ENCODE measurements around the gene HPCAL1.

HPCAL1 gene

GRCh38 chr2:10338270-10339188 lies 35.8 kb downstream of the HPCAL1 start:
- no peak overlapping the region for H3K4me3 ChIP-seq (ENCODE audit: low read length)
- no peaks in the 10 kb centered on the region for H3K27me3 ChIP-seq (ENCODE audit: control insufficient read depth, insufficient read depth, low read length)
- H3K36me3 ChIP-seq (ENCODE audit: control insufficient read depth, low read depth, low read length) = no peaks in the 10 kb centered on the region
- H3K9ac ChIP-seq (ENCODE audit: low read length) = no peak overlapping the region
- peaks cover 2% of the 10 kb centered on the region for H3K4me1 ChIP-seq (ENCODE audit: control insufficient read depth, low read depth, low read length)
- no peak overlapping the region for H3K27ac ChIP-seq (ENCODE audit: low read length)
- no peaks in the 10 kb centered on the region for H3K9me3 ChIP-seq (ENCODE audit: control insufficient read depth, low read depth, low read length)

GRCh38 chr2:10339647-10340592 lies 37.2 kb downstream of the HPCAL1 start:
- no peak overlapping the region for H3K27ac ChIP-seq (ENCODE audit: low read length)
- no peaks in the 10 kb centered on the region for H3K4me1 ChIP-seq (ENCODE audit: control insufficient read depth, low read depth, low read length)
- H3K36me3 ChIP-seq (ENCODE audit: control insufficient read depth, low read depth, low read length) = no peaks in the 10 kb centered on the region
- no peaks in the 10 kb centered on the region for H3K9me3 ChIP-seq (ENCODE audit: control insufficient read depth, low read depth, low read length)
- H3K9ac ChIP-seq (ENCODE audit: low read length) = no peak overlapping the region
- H3K4me3 ChIP-seq (ENCODE audit: low read length) = no peak overlapping the region
- no peaks in the 10 kb centered on the region for H3K27me3 ChIP-seq (ENCODE audit: control insufficient read depth, insufficient read depth, low read length)

DNA sequence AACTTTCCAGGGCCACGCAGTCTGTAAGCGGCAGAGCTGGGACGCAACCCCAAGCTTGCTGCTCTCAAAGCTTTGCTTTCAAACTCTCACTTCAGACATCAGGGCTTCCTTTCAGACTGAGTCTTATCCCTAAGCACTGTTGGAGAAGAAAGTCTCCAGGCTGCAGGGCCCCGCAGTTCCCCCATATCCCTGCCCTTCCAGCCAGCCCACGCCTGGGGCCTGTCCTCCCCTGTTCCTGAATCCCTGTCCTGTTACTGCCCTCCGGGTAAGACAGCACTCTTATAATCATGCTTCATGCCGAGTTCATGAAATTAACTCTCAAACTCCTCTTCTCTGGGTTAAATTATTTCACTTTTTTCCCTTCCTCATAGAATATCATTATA lies 37.9 kb downstream of the HPCAL1 start:
- Histone ChIP-seq H3K4me3 (ENCODE audit: low read length) (no peak overlapping the region), H3K27me3 (ENCODE audit: control insufficient read depth, insufficient read depth, low read length) (no peaks in the 10 kb centered on the region), H3K9me3 (ENCODE audit: control insufficient read depth, low read depth, low read length) (no peaks in the 10 kb centered on the region), H3K9ac (ENCODE audit: low read length) (no peak overlapping the region), H3K36me3 (ENCODE audit: control insufficient read depth, low read depth, low read length) (no peaks in the 10 kb centered on the region), H3K27ac (ENCODE audit: low read length) (no peak overlapping the region), H3K4me1 (ENCODE audit: control insufficient read depth, low read depth, low read length) (no peaks in the 10 kb centered on the region)

DNA sequence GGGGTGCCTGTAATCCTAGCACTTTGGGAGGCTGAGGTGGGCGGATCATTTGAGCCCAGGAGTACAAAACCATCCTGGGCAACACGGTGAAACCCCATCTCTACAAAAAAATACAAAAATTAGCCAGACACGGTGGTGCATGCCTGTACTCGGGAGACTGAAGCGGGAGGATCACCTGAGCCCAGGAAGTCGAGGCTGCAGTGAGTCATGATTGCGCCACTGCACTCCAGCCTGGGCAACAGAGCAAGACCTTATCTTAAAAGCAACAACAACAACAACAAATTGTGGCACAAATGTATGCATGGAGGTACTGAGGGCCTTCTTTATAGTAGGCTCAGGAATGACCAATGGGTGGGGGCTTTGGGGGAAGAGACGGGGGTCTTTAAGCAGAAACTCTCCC lies 38.5 kb downstream of the HPCAL1 start:
- no peak overlapping the region for H3K9ac ChIP-seq (ENCODE audit: low read length)
- no peaks in the 10 kb centered on the region for H3K36me3 ChIP-seq (ENCODE audit: control insufficient read depth, low read depth, low read length)
- no peak overlapping the region for H3K27ac ChIP-seq (ENCODE audit: low read length)
- no peaks in the 10 kb centered on the region for H3K4me1 ChIP-seq (ENCODE audit: control insufficient read depth, low read depth, low read length)
- H3K9me3 ChIP-seq (ENCODE audit: control insufficient read depth, low read depth, low read length) = no peaks in the 10 kb centered on the region
- H3K4me3 ChIP-seq (ENCODE audit: low read length) = no peak overlapping the region
- no peaks in the 10 kb centered on the region for H3K27me3 ChIP-seq (ENCODE audit: control insufficient read depth, insufficient read depth, low read length)

GRCh38 chr2:10342245-10342951 lies 39.7 kb downstream of the HPCAL1 start:
- H3K9ac ChIP-seq (ENCODE audit: low read length) = no peak overlapping the region
- H3K27me3 ChIP-seq (ENCODE audit: control insufficient read depth, insufficient read depth, low read length) = no peaks in the 10 kb centered on the region
- no peaks in the 10 kb centered on the region for H3K4me1 ChIP-seq (ENCODE audit: control insufficient read depth, low read depth, low read length)
- H3K36me3 ChIP-seq (ENCODE audit: control insufficient read depth, low read depth, low read length) = no peaks in the 10 kb centered on the region
- H3K9me3 ChIP-seq (ENCODE audit: control insufficient read depth, low read depth, low read length) = no peaks in the 10 kb centered on the region
- no peak overlapping the region for H3K27ac ChIP-seq (ENCODE audit: low read length)
- H3K4me3 ChIP-seq (ENCODE audit: low read length) = no peak overlapping the region

DNA sequence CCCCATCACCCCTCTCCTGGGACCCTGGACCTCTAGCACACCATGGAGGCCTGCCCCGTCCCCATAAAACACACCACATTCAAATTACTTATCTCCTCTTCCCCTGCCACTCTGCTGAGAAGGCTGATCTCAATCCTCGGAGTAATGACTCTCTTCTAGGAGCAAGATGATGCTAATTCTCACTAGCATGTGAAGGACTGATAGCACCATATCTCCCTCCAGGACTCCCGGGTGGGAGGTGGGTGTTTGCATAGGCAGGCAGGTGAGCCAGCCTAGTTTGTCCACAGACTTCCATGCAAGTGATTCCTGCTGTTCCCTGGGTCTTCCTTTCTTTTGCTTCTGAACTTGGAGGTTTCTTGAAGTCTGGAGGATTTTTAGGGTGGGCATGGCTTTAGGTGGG lies 40.5 kb downstream of the HPCAL1 start:
- Histone ChIP-seq H3K4me1 (ENCODE audit: control insufficient read depth, low read depth, low read length) (no peaks in the 10 kb centered on the region), H3K27me3 (ENCODE audit: control insufficient read depth, insufficient read depth, low read length) (no peaks in the 10 kb centered on the region), H3K27ac (ENCODE audit: low read length) (no peak overlapping the region), H3K9me3 (ENCODE audit: control insufficient read depth, low read depth, low read length) (no peaks in the 10 kb centered on the region), H3K4me3 (ENCODE audit: low read length) (no peak overlapping the region), H3K36me3 (ENCODE audit: control insufficient read depth, low read depth, low read length) (no peaks in the 10 kb centered on the region), H3K9ac (ENCODE audit: low read length) (no peak overlapping the region)

GRCh38 chr2:10343658-10344057 lies 41.0 kb downstream of the HPCAL1 start:
- no peaks in the 10 kb centered on the region for H3K27me3 ChIP-seq (ENCODE audit: control insufficient read depth, insufficient read depth, low read length)
- no peak overlapping the region for H3K4me3 ChIP-seq (ENCODE audit: low read length)
- no peaks in the 10 kb centered on the region for H3K36me3 ChIP-seq (ENCODE audit: control insufficient read depth, low read depth, low read length)
- H3K4me1 ChIP-seq (ENCODE audit: control insufficient read depth, low read depth, low read length) = no peaks in the 10 kb centered on the region
- no peaks in the 10 kb centered on the region for H3K9me3 ChIP-seq (ENCODE audit: control insufficient read depth, low read depth, low read length)
- H3K9ac ChIP-seq (ENCODE audit: low read length) = no peak overlapping the region
- H3K27ac ChIP-seq (ENCODE audit: low read length) = no peak overlapping the region

- H3K4me3 ChIP-seq (ENCODE audit: low read length) = no peak overlapping the region
- H3K36me3 ChIP-seq (ENCODE audit: control insufficient read depth, low read depth, low read length) = no peaks in the 10 kb centered on the region
- no peaks in the 10 kb centered on the region for H3K4me1 ChIP-seq (ENCODE audit: control insufficient read depth, low read depth, low read length)
- no peaks in the 10 kb centered on the region for H3K9me3 ChIP-seq (ENCODE audit: control insufficient read depth, low read depth, low read length)
- no peaks in the 10 kb centered on the region for H3K27me3 ChIP-seq (ENCODE audit: control insufficient read depth, insufficient read depth, low read length)
- no peak overlapping the region for H3K27ac ChIP-seq (ENCODE audit: low read length)
- H3K9ac ChIP-seq (ENCODE audit: low read length) = no peak overlapping the region
Measured at GRCh38 chr2:10344105-10345066, 41.7 kb downstream of the HPCAL1 start.

- Histone ChIP-seq H3K27me3 (ENCODE audit: control insufficient read depth, insufficient read depth, low read length) (no peaks in the 10 kb centered on the region), H3K27ac (ENCODE audit: low read length) (no peak overlapping the region), H3K9me3 (ENCODE audit: control insufficient read depth, low read depth, low read length) (no peaks in the 10 kb centered on the region), H3K9ac (ENCODE audit: low read length) (no peak overlapping the region), H3K4me3 (ENCODE audit: low read length) (no peak overlapping the region), H3K36me3 (ENCODE audit: control insufficient read depth, low read depth, low read length) (no peaks in the 10 kb centered on the region), H3K4me1 (ENCODE audit: control insufficient read depth, low read depth, low read length) (no peaks in the 10 kb centered on the region)
Measured at GRCh38 chr2:10345126-10345525, 42.4 kb downstream of the HPCAL1 start.

GRCh38 chr2:10345813-10346212 lies 43.1 kb downstream of the HPCAL1 start:
- H3K4me1 ChIP-seq (ENCODE audit: control insufficient read depth, low read depth, low read length) = no peaks in the 10 kb centered on the region
- no peaks in the 10 kb centered on the region for H3K27me3 ChIP-seq (ENCODE audit: control insufficient read depth, insufficient read depth, low read length)
- no peak overlapping the region for H3K4me3 ChIP-seq (ENCODE audit: low read length)
- no peaks in the 10 kb centered on the region for H3K9me3 ChIP-seq (ENCODE audit: control insufficient read depth, low read depth, low read length)
- no peak overlapping the region for H3K9ac ChIP-seq (ENCODE audit: low read length)
- H3K36me3 ChIP-seq (ENCODE audit: control insufficient read depth, low read depth, low read length) = no peaks in the 10 kb centered on the region
- H3K27ac ChIP-seq (ENCODE audit: low read length) = no peak overlapping the region
